ENCODE results near the gene MRPL51. TPM values are rescaled to one million over a fixed set of nuclear protein-coding genes. Genes with fewer than 3 reads are reported as not detected.
"Not testable (repeated sequence)": the region's sequence is repeated elsewhere in the genome, so short reads cannot be mapped to it uniquely, and the experiment has no call there.

MRPL51 gene
- total RNA-seq, 2 donors from 2014 or later = 262 to 317 TPM

DNA sequence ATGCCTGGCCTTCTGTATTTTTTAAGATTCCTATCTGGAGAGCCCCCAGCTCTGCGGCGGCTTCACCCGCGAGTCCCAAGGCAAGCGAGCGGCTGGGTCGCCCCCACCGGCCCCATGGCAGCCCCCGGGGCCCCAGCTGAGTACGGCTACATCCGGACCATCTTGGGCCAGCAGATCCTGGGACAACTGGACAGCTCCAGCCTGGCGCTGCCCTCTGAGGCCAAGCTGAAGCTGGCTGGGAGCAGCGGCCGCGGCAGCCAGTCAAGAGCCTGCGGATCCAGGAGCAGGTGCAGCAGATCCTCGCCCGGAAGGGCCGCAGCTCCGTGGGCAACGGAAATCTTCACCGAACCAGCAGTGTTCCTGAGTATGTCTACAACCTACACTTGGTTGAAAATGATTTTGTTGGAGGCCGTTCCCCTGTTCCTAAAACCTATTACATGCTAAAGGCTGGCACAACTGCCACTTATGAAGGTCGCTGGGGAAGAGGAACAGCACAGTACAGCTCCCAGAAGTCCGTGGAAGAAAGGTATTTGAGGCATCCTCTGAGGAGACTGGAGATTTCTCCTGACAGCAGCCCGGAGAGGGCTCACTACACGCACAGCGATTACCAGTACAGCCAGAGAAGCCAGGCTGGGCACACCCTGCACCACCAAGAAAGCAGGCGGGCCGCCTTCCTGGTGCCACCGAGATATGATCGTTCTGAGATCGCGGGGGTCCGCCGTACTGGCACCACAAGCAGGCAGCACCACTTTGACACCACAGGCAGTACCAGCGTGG, 15.3 kb downstream of the MRPL51 start:
- not testable (repeated sequence) for H3K4me1 Mint-ChIP-seq; ATAC-seq (replicated peaks); H3K9me3 Mint-ChIP-seq; H3K4me3 Mint-ChIP-seq; H3K36me3 Mint-ChIP-seq (ENCODE audit: low read depth); H3K27ac Mint-ChIP-seq; H3K27me3 Mint-ChIP-seq

DNA sequence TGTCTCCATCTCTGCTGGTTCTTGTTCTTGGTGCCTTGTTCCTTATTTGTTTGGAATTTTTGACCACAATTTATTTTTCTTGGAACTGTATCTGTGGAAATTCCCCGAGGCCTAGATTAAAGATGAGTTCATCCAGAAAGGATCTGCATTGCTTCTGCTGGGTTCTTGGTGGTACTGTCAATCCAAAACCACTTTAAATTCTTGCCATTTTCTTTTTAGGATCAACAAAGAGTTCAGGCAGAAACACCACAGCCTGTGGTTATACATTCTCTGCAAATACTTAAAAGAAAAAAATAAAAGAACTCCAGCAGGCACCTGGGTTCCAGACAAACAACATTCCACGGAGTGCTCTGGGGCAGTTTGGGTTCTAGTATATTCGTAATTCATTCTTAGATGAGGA, 16.6 kb downstream of the MRPL51 start:
- Mint-ChIP-seq H3K27ac (peak overlapping the region; percentile 4), H3K27me3 (no peaks in the 10 kb centered on the region), H3K36me3 (ENCODE audit: low read depth) (no peaks in the 10 kb centered on the region), H3K4me1 (no peaks in the 10 kb centered on the region), H3K4me3 (no peak overlapping the region), H3K9me3 (no peaks in the 10 kb centered on the region)
- no peak for ATAC-seq (replicated peaks)

DNA sequence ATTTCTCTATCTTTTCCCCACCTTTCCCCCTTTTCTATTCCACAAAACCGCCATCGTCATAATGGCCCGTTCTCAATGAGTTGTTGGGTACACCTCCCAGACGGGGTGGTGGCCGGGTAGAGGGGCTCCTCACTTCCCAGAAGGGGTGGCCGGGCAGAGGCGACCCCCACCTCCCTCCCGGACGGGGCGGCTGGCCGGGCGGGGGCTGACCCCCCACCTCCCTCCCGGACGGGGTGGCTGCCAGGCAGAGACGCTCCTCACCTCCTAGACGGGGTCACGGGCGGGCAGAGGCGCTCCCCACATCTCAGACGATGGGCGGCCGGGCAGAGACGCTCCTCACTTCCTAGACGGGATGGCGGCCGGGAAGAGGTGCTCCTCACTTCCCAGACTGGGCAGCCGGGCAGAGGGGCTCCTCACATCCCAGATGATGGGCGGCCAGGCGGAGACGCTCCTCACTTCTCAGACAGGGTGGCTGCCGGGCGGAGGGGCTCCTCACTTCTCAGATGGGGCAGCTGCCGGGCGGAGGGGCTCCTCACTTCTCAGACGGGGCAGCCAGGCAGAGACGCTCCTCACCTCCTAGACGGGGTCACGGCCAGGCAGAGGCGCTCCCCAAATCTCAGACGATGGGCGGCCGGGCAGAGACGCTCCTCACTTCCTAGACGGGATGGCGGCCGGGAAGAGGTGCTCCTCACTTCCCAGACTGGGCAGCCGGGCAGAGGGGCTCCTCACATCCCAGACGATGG, 17.7 kb downstream of the MRPL51 start:
- not testable (repeated sequence) for H3K4me3 Mint-ChIP-seq; H3K4me1 Mint-ChIP-seq; H3K36me3 Mint-ChIP-seq (ENCODE audit: low read depth); H3K27ac Mint-ChIP-seq; H3K9me3 Mint-ChIP-seq; ATAC-seq (replicated peaks); H3K27me3 Mint-ChIP-seq

DNA sequence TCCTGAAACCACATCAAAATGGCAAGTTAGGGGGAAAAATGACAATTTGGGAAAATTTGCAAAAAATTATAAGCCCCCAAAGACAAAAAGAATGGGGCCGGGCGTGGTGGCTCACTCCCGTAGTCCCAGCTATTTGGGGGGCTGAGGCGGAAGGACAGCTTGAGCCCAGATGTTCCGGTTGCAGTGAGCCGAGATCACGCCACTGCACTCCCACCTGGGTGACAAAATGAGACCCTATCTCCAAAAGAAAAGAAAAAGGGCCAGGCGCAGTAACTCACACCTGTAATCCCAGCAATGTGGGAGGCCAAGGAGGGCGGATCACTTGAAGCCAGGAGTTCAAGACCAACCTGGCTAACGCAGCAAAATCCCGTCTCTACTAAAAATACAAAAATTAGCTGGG, 20.6 kb downstream of the MRPL51 start:
- Mint-ChIP-seq H3K9me3 (no peaks in the 10 kb centered on the region), H3K27ac (no peak overlapping the region), H3K4me1 (peaks cover 15% of the 10 kb centered on the region), H3K36me3 (ENCODE audit: low read depth) (peaks cover 35% of the 10 kb centered on the region), H3K4me3 (no peak overlapping the region), H3K27me3 (no peaks in the 10 kb centered on the region)
- no peak for ATAC-seq (replicated peaks)

DNA sequence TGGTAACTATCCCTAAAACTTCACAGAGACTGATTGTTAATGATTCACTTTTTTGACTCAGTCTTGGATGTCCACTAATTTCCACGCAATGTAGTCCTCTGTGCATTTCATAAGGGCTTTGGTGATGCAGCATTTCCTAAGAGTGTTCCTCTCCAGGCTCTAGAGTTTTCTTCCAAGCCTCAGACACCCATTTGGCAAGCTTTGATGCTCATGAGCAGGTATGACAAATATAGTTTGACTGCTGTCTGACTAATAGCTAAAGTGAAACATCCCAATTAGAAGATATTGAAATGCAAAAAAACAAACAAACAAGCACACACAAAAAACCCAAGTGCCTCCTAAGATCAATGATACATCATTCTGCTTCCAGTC, 21.1 kb downstream of the MRPL51 start:
- no peak for ATAC-seq (replicated peaks)
- Mint-ChIP-seq H3K36me3 (ENCODE audit: low read depth) (peaks cover 40% of the 10 kb centered on the region), H3K27me3 (no peaks in the 10 kb centered on the region), H3K9me3 (no peaks in the 10 kb centered on the region), H3K4me1 (peaks cover 19% of the 10 kb centered on the region), H3K4me3 (peak overlapping the region; percentile 79), H3K27ac (peak overlapping the region; percentile 90)

DNA sequence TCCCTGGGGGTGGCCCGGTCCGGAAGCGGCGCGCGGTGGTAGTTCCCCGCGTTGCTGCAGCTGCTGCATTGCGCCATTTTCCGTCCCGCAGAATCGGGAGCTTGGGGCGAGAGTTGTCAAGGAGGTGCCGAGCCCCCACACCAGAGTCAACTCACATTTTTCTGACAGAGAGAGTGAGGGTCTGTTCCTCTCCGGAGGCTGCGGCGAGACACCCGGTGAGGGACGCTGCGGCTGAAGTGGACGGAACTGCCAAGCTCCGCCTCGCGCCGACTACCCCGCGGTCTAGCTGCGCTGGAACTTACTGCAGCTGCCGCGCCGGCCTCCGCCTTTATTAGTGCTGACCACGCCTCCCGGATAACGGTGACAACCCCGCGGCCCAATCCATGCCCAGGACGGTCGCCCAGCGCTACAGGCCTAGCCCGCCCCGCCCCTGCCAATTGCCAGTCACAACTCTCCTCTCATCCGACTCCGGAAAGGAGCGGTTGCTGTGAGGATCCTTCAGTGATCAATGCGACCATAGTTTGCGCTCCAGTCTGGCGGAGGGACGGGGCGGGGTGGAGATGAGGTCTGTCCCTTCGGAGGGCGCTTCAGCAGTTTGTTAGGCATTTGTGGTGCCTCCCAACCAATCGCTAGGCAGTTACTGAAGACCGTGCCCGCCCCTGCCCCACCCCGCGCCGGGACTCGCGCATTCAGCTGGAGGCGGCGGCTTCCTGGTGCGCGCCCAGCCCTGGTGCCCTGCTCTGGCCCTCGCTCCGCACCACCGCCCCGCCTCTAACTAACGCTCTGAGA, 22.5 kb downstream of the MRPL51 start, which contains the start of gene VAMP1:
Gene VAMP1 (minus strand): TSS at position 303 of the 789 bp plus-strand sequence. CDS start 146 bp downstream, at position 157.
- Mint-ChIP-seq H3K9me3 (no peaks in the 10 kb centered on the region), H3K36me3 (ENCODE audit: low read depth) (peaks cover 54% of the 10 kb centered on the region), H3K4me1 (peaks cover 30% of the 10 kb centered on the region), H3K27ac (peak within 1 kb of the TSS; percentile 90), H3K27me3 (no peaks in the 10 kb centered on the region), H3K4me3 (peak within 1 kb of the TSS; percentile 79)
- ATAC-seq (replicated peaks) = peak; percentile 89

DNA sequence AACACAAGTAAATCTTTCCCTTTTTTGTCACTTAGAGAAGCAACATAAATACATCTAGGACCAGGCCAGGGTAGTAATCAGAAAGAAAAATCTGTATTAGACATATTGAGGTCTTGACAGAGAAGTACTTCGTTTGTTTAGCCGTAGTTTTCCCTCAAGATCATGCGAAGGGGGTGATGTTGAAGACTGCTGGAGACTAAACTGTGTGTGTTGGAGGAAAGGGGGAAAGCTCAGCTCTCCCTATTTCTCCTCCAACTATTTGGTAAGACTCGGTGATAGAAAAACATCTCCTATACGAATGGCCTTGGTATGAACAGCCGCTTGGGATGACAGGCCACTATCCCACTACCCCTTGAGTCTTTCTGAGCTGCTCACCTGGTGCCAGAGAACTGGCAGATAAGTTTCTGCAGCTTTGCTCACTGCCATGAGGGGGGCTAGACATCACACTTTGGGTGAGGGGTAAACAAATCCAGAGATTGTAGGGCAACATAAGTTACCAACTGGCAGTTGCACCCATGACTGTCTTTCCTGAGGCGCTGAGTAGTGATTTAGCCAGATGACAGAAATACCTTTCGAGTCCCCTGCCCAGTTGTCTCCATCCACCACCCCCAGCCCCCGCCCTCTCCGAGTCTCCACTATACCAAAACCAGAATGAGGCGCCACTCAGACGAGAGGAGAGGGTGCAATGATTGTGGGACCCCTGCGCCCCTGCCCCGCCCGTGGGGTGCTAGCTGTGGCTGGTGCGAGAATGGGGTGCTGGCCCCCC, 23.3 kb downstream of the MRPL51 start:
- Mint-ChIP-seq H3K9me3 (no peaks in the 10 kb centered on the region), H3K27me3 (no peaks in the 10 kb centered on the region), H3K4me1 (peaks cover 33% of the 10 kb centered on the region), H3K4me3 (peak overlapping the region; percentile 79), H3K36me3 (ENCODE audit: low read depth) (peaks cover 62% of the 10 kb centered on the region), H3K27ac (peak overlapping the region; percentile 90)
- no peak for ATAC-seq (replicated peaks)

DNA sequence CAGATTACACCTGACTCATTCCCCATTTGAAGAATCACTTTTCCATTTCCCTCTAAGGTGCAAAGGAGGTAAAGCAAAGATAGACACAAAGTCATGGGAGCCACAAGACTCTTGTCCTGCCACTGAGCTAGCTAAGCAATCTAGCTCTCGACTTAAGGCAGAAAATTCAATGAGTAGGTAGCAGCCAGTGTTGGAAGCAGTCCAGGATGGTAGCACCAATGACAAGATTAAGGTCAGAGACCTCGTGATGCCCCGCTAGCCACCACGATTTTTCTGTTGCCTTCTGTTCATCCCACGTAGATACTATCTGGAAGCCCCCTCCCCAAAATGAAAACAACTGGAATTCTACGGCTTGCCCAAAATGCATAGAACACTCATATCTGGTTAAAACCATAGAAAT, 24.0 kb downstream of the MRPL51 start:
- ATAC-seq (replicated peaks) = no peak
- no peaks in the 10 kb centered on the region for H3K9me3 Mint-ChIP-seq
- peak overlapping the region; percentile 90 for H3K27ac Mint-ChIP-seq
- peaks cover 39% of the 10 kb centered on the region for H3K4me1 Mint-ChIP-seq
- H3K27me3 Mint-ChIP-seq = no peaks in the 10 kb centered on the region
- H3K4me3 Mint-ChIP-seq = peak overlapping the region; percentile 79
- H3K36me3 Mint-ChIP-seq (ENCODE audit: low read depth) = peaks cover 69% of the 10 kb centered on the region

DNA sequence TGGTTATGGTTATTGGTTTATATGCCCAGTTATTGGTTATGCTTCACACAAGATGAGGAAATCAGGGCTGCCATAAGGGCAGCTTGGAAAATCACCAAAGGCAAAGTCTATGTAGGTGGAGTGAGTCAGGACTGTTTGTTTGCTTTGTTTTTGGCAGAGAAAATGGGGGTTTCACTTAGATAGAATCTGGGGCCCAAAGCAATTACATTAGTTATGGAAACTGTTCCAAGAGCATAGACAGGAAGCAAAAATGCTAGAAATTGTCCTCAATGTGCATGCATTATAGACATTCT, 24.8 kb downstream of the MRPL51 start:
- Mint-ChIP-seq H3K27ac (peak overlapping the region; percentile 90), H3K4me3 (peak overlapping the region; percentile 79), H3K4me1 (peaks cover 48% of the 10 kb centered on the region), H3K36me3 (ENCODE audit: low read depth) (peaks cover 78% of the 10 kb centered on the region), H3K9me3 (no peaks in the 10 kb centered on the region), H3K27me3 (no peaks in the 10 kb centered on the region)
- no peak for ATAC-seq (replicated peaks)

DNA sequence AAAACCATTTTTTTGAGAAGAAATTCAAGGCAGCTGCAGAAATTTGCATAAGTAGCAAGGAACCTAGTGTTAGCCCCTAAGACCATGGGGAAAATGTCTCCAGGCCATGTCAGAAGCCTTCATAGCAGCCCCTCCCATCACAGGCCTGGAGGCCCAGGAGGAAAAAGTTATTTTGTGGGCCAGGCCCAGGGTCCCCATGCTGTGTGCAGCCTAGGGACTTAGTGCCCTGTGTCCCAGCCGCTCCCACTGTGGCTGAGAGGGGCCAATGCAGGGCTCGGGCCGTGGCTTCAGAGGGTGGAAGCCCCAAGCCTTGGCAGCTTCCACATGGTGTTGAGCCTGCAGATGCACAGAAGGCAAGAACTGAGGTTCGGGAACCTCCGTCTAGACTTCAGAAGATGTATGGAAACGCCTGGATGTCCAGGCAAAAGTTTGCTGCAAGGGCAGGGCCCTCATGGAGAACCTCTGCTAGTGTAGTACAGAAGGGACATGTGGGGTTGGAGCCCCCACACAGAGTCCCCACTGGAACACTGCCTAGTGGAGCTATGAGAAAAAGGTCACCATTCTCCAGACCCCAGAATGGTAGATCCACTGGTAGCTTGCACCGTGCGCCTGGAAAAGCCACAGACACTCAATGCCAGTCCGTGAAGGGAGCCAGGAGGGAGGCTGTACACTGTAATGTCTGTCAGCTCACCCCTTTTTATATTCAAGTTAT, 25.3 kb downstream of the MRPL51 start:
- not testable (repeated sequence) for H3K27me3 Mint-ChIP-seq; H3K9me3 Mint-ChIP-seq; ATAC-seq (replicated peaks)
- H3K27ac Mint-ChIP-seq = peak overlapping the region; percentile 90
- peak overlapping the region; percentile 79 for H3K4me3 Mint-ChIP-seq
- H3K4me1 Mint-ChIP-seq = peaks cover 53% of the 10 kb centered on the region
- H3K36me3 Mint-ChIP-seq (ENCODE audit: low read depth) = peaks cover 83% of the 10 kb centered on the region

DNA sequence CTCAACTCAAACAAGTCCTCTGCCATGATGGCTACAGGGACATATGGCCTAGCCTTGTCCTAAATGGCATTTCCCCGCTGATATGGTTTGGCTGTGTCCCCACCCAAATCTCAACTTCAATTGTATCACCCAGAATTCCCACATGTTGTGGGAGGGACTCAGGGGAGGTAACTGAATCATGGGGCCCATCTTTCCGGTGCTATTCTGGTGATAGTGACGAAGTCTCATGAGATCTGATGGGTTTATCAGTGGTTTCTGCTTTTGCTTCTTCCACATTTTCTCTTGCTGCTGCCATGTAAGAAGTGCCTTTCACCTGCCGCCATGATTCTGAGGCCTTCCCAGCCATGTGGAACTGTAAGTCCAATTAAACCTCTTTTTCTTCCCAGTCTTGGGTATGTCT, 26.3 kb downstream of the MRPL51 start:
- not testable (repeated sequence) for ATAC-seq (replicated peaks); H3K27me3 Mint-ChIP-seq; H3K9me3 Mint-ChIP-seq
- peak overlapping the region; percentile 60 for H3K27ac Mint-ChIP-seq
- peaks cover 62% of the 10 kb centered on the region for H3K4me1 Mint-ChIP-seq
- peak overlapping the region; percentile 79 for H3K4me3 Mint-ChIP-seq
- peaks cover 92% of the 10 kb centered on the region for H3K36me3 Mint-ChIP-seq (ENCODE audit: low read depth)

DNA sequence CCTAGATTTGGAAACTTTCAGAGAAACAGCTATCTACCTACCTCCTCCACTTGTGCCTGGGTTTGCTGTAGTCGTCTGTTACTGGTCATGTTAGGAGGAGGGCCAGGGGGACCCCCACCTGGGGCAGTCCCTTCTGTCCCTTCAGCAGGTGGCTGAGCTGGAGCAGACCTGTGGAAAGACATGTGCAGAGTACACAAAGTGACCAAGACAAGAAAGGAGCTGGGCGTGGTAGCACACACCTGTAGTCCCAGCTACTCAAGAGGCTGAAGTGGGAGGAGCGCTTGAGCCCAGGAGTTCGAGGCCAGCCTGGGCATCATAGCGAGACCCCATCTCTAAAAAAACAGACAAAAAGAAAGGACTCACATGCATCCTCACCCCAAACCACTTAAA, 26.9 kb downstream of the MRPL51 start:
- H3K4me1 Mint-ChIP-seq = peaks cover 63% of the 10 kb centered on the region
- peaks cover 98% of the 10 kb centered on the region for H3K36me3 Mint-ChIP-seq (ENCODE audit: low read depth)
- ATAC-seq (replicated peaks) = no peak
- H3K4me3 Mint-ChIP-seq = peak overlapping the region; percentile 79
- H3K9me3 Mint-ChIP-seq = no peaks in the 10 kb centered on the region
- no peaks in the 10 kb centered on the region for H3K27me3 Mint-ChIP-seq
- H3K27ac Mint-ChIP-seq = peak overlapping the region; percentile 60

DNA sequence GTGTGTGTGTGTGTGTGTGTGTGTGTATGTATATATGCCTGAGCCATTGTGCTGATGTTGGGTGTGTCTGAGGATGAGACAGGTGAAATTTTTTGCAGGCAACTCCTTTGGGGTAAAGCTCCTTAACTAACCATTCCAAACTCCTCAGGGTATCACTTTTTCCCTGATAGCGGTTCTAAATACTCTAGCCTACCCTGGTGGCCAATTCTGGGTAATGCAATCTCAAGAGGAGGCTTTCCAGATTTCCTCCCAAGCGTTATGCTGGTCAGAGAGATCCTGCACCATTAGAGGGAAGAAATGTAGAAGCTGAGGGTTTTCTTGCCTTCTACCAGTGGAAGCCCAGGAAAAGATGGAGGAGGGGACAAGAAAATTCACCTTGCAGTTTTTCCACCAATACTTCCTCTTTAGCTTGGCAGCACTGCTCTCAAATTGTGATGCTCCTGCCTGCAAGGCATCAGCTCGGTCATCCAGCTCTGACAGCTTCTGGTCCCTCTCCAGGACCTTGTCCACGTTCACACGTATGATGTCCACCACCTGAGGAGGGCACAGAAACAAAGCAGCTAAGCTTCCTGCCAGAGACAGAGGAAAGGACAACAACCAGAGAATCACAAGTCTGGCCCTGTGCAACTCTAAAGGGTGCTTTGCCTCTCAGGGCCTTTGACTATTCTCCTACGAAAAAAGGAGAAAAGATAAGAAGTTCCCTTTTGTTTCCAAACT, 27.4 kb downstream of the MRPL51 start:
- Mint-ChIP-seq H3K27ac (peak overlapping the region; percentile 60), H3K36me3 (ENCODE audit: low read depth) (peaks cover 98% of the 10 kb centered on the region), H3K4me3 (peak overlapping the region; percentile 79), H3K4me1 (peaks cover 66% of the 10 kb centered on the region), H3K27me3 (no peaks in the 10 kb centered on the region), H3K9me3 (no peaks in the 10 kb centered on the region)
- ATAC-seq (replicated peaks) = no peak

All from activated T-helper 17 cell treated with anti-CD3 and anti-CD28 coated beads, Interleukin-2, amount 50 U/mL, for 72 hours (primary cell).